Measurements from ENCODE around the gene STAT3.
"Not testable (repeated sequence)": the region's sequence is repeated elsewhere in the genome, so short reads cannot be mapped to it uniquely, and the experiment has no call there.

Gene STAT3

GRCh38 chr17:42338427-42338985 lies 49.7 kb downstream of the STAT3 start:
- Histone ChIP-seq H3K27ac (ENCODE audit: low read length) (no peak overlapping the region), H3K27me3 (ENCODE audit: control insufficient read depth, insufficient read depth, low read length) (no peaks in the 10 kb centered on the region), H3K4me3 (ENCODE audit: low read length) (no peak overlapping the region), H3K36me3 (ENCODE audit: control insufficient read depth, insufficient read depth, low read length) (peaks cover 23% of the 10 kb centered on the region; the same call in 1 of the 2 replicates), H3K9me3 (ENCODE audit: control insufficient read depth, insufficient read depth, low read length) (no peaks in the 10 kb centered on the region), H3K4me1 (ENCODE audit: control insufficient read depth, insufficient read depth, low read length) (no peaks in the 10 kb centered on the region)
- WGBS (ENCODE audit: insufficient coverage, insufficient read length), result no CpG with 5 or more reads among the region's 4 CpGs
- DNase-seq (ENCODE audit: low read depth, low spot score), result no peak

- H3K36me3 ChIP-seq (ENCODE audit: control insufficient read depth, insufficient read depth, low read length), result peaks cover 29% of the 10 kb centered on the region; the same call in 1 of the 2 replicates
- H3K4me1 ChIP-seq (ENCODE audit: control insufficient read depth, insufficient read depth, low read length), result no peaks in the 10 kb centered on the region
- no CpG with 5 or more reads among the region's 15 CpGs for WGBS (ENCODE audit: insufficient coverage, insufficient read length)
- no peak for DNase-seq (ENCODE audit: low read depth, low spot score)
- no peaks in the 10 kb centered on the region for H3K9me3 ChIP-seq (ENCODE audit: control insufficient read depth, insufficient read depth, low read length)
- no peak overlapping the region for H3K4me3 ChIP-seq (ENCODE audit: low read length)
- no peak overlapping the region for H3K27ac ChIP-seq (ENCODE audit: low read length)
- H3K27me3 ChIP-seq (ENCODE audit: control insufficient read depth, insufficient read depth, low read length), result no peaks in the 10 kb centered on the region
Measured at GRCh38 chr17:42337442-42337841, 50.8 kb downstream of the STAT3 start.

- Histone ChIP-seq H3K36me3 (ENCODE audit: control insufficient read depth, insufficient read depth, low read length) (peaks cover 26% of the 10 kb centered on the region; the same call in 1 of the 2 replicates), H3K4me3 (ENCODE audit: low read length) (no peak overlapping the region), H3K4me1 (ENCODE audit: control insufficient read depth, insufficient read depth, low read length) (no peaks in the 10 kb centered on the region), H3K9me3 (ENCODE audit: control insufficient read depth, insufficient read depth, low read length) (no peaks in the 10 kb centered on the region), H3K27ac (ENCODE audit: low read length) (no peak overlapping the region), H3K27me3 (ENCODE audit: control insufficient read depth, insufficient read depth, low read length) (no peaks in the 10 kb centered on the region)
- no peak for DNase-seq (ENCODE audit: low read depth, low spot score)
- no CpG with 5 or more reads among the region's 3 CpGs for WGBS (ENCODE audit: insufficient coverage, insufficient read length)
Measured at GRCh38 chr17:42334677-42335076, 53.6 kb downstream of the STAT3 start.

- no CpG with 5 or more reads among the region's 1 CpG for WGBS (ENCODE audit: insufficient coverage, insufficient read length)
- Histone ChIP-seq H3K4me3 (ENCODE audit: low read length) (no peak overlapping the region), H3K27me3 (ENCODE audit: control insufficient read depth, insufficient read depth, low read length) (no peaks in the 10 kb centered on the region), H3K9me3 (ENCODE audit: control insufficient read depth, insufficient read depth, low read length) (no peaks in the 10 kb centered on the region), H3K4me1 (ENCODE audit: control insufficient read depth, insufficient read depth, low read length) (no peaks in the 10 kb centered on the region), H3K36me3 (ENCODE audit: control insufficient read depth, insufficient read depth, low read length) (peaks cover 18% of the 10 kb centered on the region; the same call in 1 of the 2 replicates), H3K27ac (ENCODE audit: low read length) (no peak overlapping the region)
- DNase-seq (ENCODE audit: low read depth, low spot score), result no peak
Measured at GRCh38 chr17:42333053-42333452, 55.2 kb downstream of the STAT3 start.

GRCh38 chr17:42329025-42329976 lies 58.9 kb downstream of the STAT3 start:
- Histone ChIP-seq H3K27ac (ENCODE audit: low read length) (peak overlapping the region; percentile 25), H3K4me1 (ENCODE audit: control insufficient read depth, insufficient read depth, low read length) (no peaks in the 10 kb centered on the region), H3K9me3 (ENCODE audit: control insufficient read depth, insufficient read depth, low read length) (no peaks in the 10 kb centered on the region), H3K27me3 (ENCODE audit: control insufficient read depth, insufficient read depth, low read length) (no peaks in the 10 kb centered on the region), H3K4me3 (ENCODE audit: low read length) (no peak overlapping the region), H3K36me3 (ENCODE audit: control insufficient read depth, insufficient read depth, low read length) (peaks cover 19% of the 10 kb centered on the region; the same call in 1 of the 2 replicates)
- DNase-seq (ENCODE audit: low read depth, low spot score), result peak; percentile 67
- WGBS (ENCODE audit: insufficient coverage, insufficient read length), result no CpG with 5 or more reads among the region's 11 CpGs

GRCh38 chr17:42325026-42325425 lies 63.2 kb downstream of the STAT3 start:
- Histone ChIP-seq H3K4me1 (ENCODE audit: control insufficient read depth, insufficient read depth, low read length) (no peaks in the 10 kb centered on the region), H3K27ac (ENCODE audit: low read length) (no peak overlapping the region), H3K9me3 (ENCODE audit: control insufficient read depth, insufficient read depth, low read length) (no peaks in the 10 kb centered on the region), H3K4me3 (ENCODE audit: low read length) (no peak overlapping the region), H3K36me3 (ENCODE audit: control insufficient read depth, insufficient read depth, low read length) (peaks cover 19% of the 10 kb centered on the region; the same call in 1 of the 2 replicates), H3K27me3 (ENCODE audit: control insufficient read depth, insufficient read depth, low read length) (no peaks in the 10 kb centered on the region)
- no CpG with 5 or more reads among the region's 7 CpGs for WGBS (ENCODE audit: insufficient coverage, insufficient read length)
- DNase-seq (ENCODE audit: low read depth, low spot score), result no peak

GRCh38 chr17:42323268-42323773 lies 64.9 kb downstream of the STAT3 start:
- no peaks in the 10 kb centered on the region for H3K4me1 ChIP-seq (ENCODE audit: control insufficient read depth, insufficient read depth, low read length)
- WGBS (ENCODE audit: insufficient coverage, insufficient read length), result no CpG with 5 or more reads among the region's 5 CpGs
- no peak for DNase-seq (ENCODE audit: low read depth, low spot score)
- no peak overlapping the region for H3K4me3 ChIP-seq (ENCODE audit: low read length)
- peaks cover 22% of the 10 kb centered on the region; the same call in 1 of the 2 replicates for H3K36me3 ChIP-seq (ENCODE audit: control insufficient read depth, insufficient read depth, low read length)
- H3K27me3 ChIP-seq (ENCODE audit: control insufficient read depth, insufficient read depth, low read length), result no peaks in the 10 kb centered on the region
- H3K9me3 ChIP-seq (ENCODE audit: control insufficient read depth, insufficient read depth, low read length), result no peaks in the 10 kb centered on the region
- H3K27ac ChIP-seq (ENCODE audit: low read length), result no peak overlapping the region

- peak; percentile 90 for DNase-seq (ENCODE audit: low read depth, low spot score)
- no peaks in the 10 kb centered on the region for H3K4me1 ChIP-seq (ENCODE audit: control insufficient read depth, insufficient read depth, low read length)
- H3K9me3 ChIP-seq (ENCODE audit: control insufficient read depth, insufficient read depth, low read length), result no peaks in the 10 kb centered on the region
- H3K4me3 ChIP-seq (ENCODE audit: low read length), result no peak overlapping the region
- peaks cover 22% of the 10 kb centered on the region; the same call in 1 of the 2 replicates for H3K36me3 ChIP-seq (ENCODE audit: control insufficient read depth, insufficient read depth, low read length)
- H3K27ac ChIP-seq (ENCODE audit: low read length), result no peak overlapping the region
- no peaks in the 10 kb centered on the region for H3K27me3 ChIP-seq (ENCODE audit: control insufficient read depth, insufficient read depth, low read length)
- no CpG with 5 or more reads among the region's 10 CpGs for WGBS (ENCODE audit: insufficient coverage, insufficient read length)
Measured at GRCh38 chr17:42322382-42323267, 65.6 kb downstream of the STAT3 start.

GRCh38 chr17:42321555-42321954 lies 66.7 kb downstream of the STAT3 start:
- H3K27ac ChIP-seq (ENCODE audit: low read length), result no peak overlapping the region
- peaks cover 22% of the 10 kb centered on the region; the same call in 1 of the 2 replicates for H3K36me3 ChIP-seq (ENCODE audit: control insufficient read depth, insufficient read depth, low read length)
- no peaks in the 10 kb centered on the region for H3K4me1 ChIP-seq (ENCODE audit: control insufficient read depth, insufficient read depth, low read length)
- H3K4me3 ChIP-seq (ENCODE audit: low read length), result no peak overlapping the region
- no peaks in the 10 kb centered on the region for H3K9me3 ChIP-seq (ENCODE audit: control insufficient read depth, insufficient read depth, low read length)
- no CpG with 5 or more reads among the region's 4 CpGs for WGBS (ENCODE audit: insufficient coverage, insufficient read length)
- H3K27me3 ChIP-seq (ENCODE audit: control insufficient read depth, insufficient read depth, low read length), result no peaks in the 10 kb centered on the region
- no peak for DNase-seq (ENCODE audit: low read depth, low spot score)

GRCh38 chr17:42317967-42318366 lies 70.3 kb downstream of the STAT3 start:
- H3K36me3 ChIP-seq (ENCODE audit: control insufficient read depth, insufficient read depth, low read length), result peaks cover 16% of the 10 kb centered on the region; the same call in 1 of the 2 replicates

More at GRCh38 chr17:42317967-42318366, 70.3 kb downstream of the STAT3 start:
- H3K9me3 ChIP-seq (ENCODE audit: control insufficient read depth, insufficient read depth, low read length); H3K27me3 ChIP-seq (ENCODE audit: control insufficient read depth, insufficient read depth, low read length); DNase-seq (ENCODE audit: low read depth, low spot score); H3K4me3 ChIP-seq (ENCODE audit: low read length); H3K27ac ChIP-seq (ENCODE audit: low read length); H3K4me1 ChIP-seq (ENCODE audit: control insufficient read depth, insufficient read depth, low read length): not testable (repeated sequence)
- no CpG with 5 or more reads among the region's 6 CpGs for WGBS (ENCODE audit: insufficient coverage, insufficient read length)

All from iPS DF 6.9 (cell line).